Left renal cortex interstitium (tissue), 4 donors: ENCODE results near the gene AGBL5. TPM values are rescaled to one million over a fixed set of nuclear protein-coding genes. Genes with fewer than 3 reads are reported as not detected.
"Not testable (repeated sequence)": the region's sequence is repeated elsewhere in the genome, so short reads cannot be mapped to it uniquely, and the experiment has no call there.

Source experiments
- DNase-seq, 4 donors: peaks; one replicate each; pipeline ENCODE4 v3.0.0-alpha.2; 2013; ENCODE audit warnings: low read depth in 4 of 4, low spot score in 2 of 4, missing footprints in 1 of 4
- polyA plus RNA-seq, 4 donors: library from polyadenylated mRNA; unstranded; fragments of 120-200 nt; gene quantifications; one replicate each; pipeline ENCODE4 v1.2.1, GENCODE V29; 2013; ENCODE audit not compliant: insufficient read length in 4 of 4

AGBL5 gene
- polyA plus RNA-seq, 4 donors, result 58.7 to 71.0 (median 65.6) TPM

DNA sequence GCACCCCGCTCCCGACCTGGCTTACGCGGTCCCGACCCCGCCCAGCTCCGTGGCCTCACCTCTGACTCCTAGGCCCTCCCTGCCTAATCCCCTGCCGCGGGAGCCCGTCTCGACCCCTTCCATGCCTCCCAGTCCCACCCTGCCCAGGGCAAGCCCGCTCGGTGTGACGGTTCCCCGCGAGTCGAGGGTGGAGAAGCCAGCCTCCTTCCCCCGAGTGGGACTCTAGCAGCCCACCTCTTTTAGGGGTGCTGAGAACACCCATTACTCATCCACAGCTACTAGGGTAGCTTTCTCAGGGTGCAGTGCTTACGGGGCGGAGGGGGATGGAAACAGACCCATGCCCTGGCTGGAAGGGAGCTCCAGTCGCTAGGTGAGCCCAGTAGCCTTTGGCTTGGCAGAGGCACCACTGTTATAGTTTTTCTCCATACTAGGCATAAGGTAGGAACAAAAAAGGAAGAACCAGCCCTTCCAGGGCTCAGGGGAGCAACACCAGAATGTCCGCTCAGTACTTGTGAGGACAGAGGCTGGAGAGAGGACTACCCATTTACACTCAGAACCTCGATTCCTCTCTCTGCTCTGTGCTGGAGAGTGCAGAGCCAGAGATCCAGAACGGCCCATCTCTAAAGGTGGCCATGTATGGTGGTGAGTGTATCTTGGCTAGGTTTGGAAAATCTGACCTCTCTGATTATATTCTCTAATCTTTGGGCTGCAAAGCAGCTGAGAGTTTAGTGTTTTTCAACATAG is 606 bp downstream of the AGBL5 start:
- no peak for DNase-seq

DNA sequence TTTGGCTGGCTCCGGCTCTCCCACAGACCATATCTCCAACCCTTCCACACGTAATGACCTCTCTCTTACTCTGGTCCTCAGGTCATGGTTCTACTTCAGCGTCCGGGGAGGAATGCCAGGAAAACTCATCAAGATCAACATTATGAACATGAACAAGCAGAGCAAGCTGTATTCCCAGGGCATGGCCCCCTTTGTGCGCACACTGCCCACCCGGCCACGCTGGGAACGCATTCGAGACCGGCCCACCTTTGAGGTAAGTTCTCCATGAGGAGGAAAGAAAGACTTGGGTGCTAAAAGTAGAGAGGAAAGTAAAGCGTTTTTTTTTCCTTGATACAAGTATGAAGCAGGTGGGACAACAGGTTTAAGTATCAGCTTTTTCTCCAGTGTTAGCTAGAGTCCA is 1.9 kb downstream of the AGBL5 start:
- no peak for DNase-seq

DNA sequence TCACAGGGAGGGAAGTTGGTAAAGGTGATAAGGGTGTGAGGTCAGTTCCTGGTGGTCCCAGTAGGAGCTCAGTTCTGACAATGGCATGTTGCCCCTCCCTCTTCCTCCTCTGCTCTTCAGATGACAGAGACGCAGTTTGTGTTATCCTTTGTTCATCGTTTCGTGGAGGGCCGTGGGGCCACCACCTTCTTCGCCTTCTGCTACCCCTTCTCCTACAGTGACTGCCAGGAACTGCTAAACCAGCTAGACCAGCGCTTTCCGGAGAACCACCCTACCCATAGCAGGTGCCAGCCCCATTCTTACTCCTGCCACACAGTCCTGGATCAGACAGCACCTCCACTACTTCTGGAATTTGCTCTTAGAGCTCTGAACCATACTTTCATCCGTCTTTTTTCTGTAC is 2.3 kb downstream of the AGBL5 start:
- no peak for DNase-seq

DNA sequence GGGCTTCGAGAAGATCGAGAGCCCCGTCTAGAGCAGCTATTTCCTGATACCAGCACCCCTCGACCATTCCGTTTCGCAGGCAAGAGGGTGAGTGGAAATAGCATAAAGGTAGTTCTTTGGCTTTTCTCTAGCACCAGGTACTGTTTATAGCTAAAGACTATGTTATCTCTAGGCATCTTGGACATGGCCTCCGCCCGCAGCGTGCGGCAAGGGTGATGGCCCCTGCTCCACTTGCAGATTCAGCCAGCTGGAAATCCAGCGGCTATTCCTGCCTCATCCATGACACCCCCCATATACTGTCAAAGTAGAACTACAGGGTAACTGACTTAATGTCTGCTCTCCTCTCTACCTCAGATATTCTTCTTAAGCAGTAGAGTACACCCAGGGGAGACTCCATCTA is 3.3 kb downstream of the AGBL5 start:
- no peak for DNase-seq

DNA sequence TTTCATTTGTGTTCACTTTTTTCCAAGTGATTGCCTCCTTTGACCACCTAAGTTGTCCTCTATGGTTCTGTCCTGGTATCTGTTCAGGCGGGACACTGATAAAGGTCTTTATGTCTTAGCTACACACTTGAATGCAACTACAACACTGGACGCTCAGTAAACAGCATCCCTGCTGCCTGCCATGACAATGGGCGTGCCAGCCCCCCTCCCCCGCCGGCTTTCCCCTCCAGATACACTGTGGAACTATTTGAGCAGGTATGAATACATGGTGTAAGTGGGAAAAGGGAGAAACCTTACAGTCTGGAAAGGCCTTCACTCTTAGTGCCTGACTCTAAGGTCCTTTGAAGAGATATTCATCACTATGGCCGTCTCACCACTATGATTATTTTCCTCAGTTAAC is 5.7 kb downstream of the AGBL5 start:
- DNase-seq, result no peak

DNA sequence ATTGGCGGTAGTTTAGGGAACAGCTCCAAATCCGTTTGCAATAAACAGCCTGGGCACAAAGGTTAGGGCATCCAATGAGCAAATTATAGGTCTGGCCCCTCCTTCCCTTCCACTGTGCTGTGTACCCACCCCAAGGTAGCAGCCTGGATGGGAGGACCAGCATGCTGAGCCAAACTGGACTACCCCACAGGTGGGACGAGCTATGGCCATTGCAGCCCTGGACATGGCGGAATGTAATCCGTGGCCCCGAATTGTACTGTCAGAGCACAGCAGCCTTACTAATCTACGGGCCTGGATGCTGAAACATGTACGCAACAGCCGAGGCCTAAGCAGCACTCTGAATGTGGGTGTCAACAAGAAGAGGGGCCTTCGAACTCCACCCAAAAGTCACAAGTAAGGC is 6.7 kb downstream of the AGBL5 start:
- no peak for DNase-seq

DNA sequence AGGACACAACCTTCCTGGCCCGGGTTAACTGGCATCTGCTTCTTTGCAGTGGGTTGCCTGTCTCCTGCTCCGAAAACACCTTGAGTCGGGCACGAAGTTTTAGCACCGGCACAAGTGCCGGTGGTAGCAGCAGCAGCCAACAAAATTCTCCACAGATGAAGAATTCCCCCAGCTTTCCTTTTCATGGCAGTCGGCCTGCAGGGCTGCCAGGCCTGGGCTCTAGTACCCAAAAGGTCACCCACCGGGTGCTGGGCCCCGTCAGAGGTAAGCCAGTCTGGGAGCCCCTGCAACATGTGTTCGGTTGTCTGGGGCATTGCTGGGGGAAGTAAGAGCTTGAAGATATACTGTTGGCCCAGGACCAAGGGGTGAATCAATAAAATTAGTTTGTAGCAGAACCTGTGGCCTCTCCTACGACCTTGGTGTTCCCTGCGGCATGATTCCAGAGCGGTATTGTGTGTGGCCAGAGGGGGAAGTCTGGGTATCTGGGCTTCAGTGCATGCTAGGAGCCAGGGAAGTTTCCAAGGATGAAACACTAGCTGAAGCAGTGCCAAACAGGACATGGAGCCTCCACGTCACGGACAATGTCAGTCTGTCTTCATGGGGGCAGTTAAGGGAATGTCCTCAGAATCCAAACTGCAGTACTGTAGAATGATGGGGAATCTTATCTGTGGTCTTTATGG is 7.8 kb downstream of the AGBL5 start:
- DNase-seq, result no peak

DNA sequence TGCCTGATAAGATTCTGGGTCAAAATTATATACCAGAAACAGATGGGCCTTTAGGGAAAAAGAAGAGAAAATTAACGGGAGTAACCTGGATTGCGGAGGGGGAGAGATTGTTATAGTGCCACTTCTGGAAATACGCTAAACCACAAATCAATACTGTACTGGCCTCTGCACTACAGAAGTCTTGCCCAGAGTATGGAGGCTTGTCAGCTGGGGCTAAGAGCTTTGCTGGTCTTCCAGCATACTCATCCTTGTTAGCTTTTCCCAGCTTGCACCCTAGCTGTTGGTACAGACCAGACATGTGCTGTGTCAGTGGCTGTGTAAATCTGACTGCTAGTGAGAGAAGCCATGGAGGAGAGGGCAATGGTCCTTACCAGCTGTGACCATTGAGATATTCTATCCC is 8.9 kb downstream of the AGBL5 start:
- no peak for DNase-seq

DNA sequence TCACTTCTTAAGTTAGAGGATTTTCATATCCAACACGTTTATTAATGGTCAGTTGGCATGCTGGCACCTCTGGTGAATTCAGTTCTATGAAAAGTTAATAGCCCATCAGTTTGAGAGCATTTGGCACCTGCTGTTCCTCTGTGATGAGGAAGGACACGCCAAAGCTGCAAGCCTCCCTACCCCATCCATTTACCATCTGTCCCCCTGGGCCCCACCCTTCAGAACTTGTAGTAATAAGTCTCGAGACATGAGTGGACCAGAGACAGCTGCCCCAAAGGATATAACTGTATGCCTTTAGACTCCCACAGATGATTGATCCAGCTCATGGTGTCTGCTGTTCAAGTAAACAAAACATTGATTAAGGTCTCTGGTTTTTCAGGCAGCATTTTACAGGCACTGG is 13.7 kb downstream of the AGBL5 start:
- DNase-seq, result no peak

DNA sequence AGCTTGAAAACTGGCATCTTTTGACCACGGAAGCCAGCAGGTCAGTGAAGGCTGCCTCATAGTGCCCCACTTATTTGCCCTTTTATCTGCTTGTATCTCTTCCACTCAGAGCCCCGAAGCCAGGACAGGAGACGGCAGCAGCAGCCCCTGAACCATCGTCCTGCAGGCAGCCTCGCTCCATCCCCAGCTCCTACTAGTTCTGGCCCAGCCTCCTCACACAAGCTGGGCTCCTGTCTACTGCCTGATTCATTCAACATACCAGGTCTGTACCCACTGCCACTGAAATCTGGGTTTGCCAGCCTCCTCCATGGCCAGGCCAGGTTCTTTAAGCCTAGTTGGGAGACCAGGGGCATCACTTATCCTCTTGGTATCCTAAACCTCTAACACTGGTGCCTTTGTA is 15.9 kb downstream of the AGBL5 start:
- no peak for DNase-seq

DNA sequence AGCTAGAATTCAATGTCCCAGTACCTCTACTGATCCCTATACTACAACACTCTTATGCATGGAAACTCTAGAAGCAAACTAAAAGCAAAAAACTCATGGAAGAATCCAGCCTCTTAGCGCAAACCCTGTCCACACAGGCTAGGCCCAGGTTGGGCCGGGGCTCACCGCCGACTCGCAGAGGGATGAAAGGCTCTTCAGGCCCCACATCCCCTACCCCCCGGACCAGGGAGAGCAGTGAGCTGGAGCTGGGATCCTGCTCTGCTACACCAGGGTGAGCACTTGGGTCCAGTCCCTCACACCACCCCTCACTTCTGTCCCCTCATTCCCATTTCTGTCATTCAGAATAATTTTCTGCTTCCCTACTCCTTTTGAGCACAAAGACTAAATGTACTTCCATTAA is 18.0 kb downstream of the AGBL5 start:
- DNase-seq, result no peak

DNA sequence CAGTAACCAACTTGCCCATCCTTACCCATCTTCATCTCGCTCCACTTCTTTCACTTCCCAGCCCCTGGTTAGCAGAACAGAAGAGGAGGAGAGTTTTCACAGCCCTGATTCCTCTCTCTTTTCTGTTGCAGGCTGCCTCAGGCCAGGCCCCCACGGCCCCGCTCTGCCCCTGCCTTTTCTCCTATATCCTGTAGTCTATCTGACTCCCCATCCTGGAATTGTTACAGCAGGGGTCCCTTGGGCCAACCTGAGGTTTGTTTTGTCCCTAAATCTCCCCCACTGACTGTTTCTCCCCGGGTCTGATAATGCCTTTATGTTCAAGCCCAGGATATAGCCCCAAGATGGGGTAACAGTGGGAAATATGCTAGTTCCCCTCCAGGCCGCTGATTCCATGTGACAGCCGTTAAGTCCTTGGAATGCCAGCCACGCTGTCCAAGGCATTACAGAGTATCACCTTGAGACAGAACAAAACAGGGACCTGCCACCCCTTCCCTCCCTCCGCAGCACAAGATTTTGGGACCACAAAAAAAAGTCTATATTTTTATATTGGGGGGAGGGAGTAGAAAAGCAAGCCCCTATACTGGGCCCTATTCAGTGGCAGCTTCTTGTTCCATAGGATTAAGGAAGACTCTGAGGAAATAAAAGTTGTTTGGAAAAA is 18.6 kb downstream of the AGBL5 start:
- no peak for DNase-seq

DNA sequence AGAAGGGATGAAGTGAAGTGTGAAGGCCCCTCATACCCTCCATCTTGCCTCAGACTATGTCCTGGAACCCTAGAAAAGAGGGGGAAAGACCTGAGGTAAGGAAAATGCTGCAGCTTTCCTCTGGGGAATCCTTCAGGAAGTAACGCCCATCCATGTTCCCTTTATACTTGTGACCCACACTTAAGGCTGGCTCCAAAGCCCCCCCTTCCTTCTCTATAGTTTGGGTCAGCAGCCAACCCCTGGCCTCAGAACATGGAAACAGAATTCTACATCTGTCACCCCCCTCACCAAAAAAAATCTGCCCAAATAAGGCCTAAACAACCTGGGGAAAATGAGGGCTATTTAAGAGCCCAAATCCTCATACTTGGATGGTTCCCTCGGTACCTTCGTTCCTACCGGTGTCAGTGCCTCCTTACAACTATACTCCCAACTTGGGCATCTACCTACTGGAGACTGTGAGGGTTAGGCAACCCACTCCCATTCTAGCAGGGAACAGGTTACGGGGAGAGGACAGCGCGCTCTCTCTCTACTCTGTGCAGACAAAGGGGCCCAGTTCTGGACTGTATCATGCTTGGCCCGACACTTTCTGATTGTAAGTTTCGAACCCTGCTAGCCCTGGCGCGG is 19.3 kb downstream of the AGBL5 start:
- DNase-seq, result no peak

DNA sequence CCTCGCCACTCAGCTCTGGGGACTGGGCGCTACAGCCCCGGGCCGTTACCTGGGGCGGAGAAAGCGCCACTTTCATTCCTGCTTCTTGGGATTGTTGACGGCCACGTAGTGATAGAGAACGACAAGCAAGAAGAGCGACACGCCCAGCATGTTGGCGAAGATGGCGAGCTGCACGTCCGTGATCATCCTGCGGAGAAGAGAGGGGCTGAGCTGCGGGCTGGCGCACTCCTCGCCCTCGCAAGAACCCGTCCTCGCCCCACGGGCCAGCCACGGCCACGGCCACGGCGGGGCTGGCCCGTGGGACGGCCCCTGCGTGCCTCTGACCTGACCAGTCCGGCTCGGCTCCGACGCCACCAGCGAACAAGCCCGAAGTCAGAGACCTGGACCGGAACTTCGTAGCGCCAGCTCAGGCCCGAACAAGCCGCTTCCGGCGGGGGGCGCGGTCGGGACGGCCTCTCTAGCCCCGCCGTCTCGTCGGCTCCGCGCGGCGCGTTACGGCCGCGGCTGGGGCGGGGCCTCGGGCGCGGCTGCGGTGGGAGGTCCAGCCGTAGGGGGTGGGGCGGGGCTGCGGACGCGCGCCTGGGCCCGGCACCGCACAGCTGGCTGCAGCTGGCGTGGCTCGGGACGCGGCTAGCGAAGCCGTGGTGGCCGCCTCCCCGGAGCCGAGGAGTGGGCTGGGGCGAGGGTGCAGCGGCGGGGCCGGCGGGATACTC is 20.0 kb downstream of the AGBL5 start, which contains the start of gene OST4:
TSS of gene OST4 (minus strand) at position 378 of the 713 bp plus-strand sequence.
- DNase-seq, result peak in 2 of 4 donors; percentile 31 to 91

DNA sequence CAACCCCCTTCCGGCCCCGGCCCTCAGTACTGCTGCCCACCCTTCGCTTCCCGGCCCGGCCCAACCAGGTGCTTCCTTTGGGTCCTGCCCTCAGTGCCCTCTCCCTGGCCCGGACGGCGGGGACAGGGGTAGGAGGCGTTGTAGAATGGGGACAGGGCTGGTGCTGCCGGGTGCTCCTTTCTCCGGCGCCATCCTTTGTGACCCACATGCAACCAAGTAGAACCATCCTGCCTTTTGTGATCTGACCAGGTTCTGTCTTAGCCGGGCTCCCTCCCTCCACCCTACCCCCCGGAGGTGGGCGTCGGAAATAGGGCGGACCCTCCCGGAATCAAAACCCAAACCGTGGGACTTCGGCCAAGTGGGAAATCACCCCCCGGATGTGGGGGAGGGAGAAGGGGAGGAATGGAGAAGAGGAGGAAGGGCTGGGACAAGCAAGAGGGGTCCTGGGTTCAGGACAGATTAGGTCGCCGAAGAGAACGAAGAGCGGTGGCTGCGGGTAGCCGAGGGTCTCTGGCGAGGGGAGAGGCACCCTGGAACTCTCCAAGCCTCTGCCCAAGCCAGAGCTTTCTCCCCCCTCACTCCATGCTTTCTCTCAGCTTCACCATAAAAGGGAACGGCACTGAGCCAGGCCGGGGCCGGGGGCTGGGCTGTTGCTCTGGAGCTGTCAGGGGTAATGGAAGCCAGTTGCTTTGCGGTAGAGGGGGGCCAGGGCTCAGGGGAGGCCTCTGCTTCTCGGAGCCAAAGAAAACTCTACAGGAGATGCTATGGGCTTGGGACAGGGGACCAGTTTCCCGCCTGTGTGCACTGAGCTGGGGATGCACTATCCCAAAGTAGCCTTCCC is 20.7 kb downstream of the AGBL5 start:
- DNase-seq, result peak in 1 of 4 donors; percentile 86

DNA sequence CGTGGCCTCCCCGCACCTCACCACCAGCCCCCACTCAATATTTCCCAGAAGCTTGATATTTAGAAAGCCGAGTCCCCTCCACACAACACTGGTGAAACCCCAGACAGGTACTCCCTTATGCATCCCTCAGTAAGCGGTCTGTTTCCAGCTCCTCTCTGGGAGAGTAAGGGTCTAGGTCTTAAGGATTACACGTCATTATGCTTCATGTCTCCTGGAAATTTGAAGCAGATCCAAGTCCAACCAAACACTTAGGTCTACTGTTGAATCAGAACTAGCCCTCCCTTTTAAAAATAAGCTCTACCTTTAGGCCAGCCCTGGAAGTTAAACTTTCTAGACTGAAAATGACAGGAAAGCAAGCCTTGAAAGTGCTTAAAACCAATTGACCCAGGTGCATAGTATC is 21.5 kb downstream of the AGBL5 start:
- no peak for DNase-seq

DNA sequence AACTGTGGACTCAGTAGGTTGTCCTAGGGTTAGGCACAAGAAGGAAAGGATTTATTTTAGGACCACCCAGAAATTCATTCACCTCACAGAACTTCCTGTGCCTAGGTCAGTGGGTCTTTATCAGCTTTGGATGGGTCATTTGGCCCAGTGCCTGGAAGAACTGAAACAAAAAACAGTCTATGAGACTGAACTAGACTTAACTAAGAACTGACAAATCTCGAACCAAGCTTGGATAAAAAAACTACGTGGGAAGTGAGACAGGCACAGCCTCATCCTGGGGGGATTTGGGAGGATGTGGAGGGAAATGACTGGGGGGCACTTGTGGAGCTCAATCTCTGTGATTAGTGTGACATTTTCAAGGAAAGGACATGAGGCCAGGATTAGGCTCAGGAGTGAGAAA is 22.3 kb downstream of the AGBL5 start:
- DNase-seq, result no peak

DNA sequence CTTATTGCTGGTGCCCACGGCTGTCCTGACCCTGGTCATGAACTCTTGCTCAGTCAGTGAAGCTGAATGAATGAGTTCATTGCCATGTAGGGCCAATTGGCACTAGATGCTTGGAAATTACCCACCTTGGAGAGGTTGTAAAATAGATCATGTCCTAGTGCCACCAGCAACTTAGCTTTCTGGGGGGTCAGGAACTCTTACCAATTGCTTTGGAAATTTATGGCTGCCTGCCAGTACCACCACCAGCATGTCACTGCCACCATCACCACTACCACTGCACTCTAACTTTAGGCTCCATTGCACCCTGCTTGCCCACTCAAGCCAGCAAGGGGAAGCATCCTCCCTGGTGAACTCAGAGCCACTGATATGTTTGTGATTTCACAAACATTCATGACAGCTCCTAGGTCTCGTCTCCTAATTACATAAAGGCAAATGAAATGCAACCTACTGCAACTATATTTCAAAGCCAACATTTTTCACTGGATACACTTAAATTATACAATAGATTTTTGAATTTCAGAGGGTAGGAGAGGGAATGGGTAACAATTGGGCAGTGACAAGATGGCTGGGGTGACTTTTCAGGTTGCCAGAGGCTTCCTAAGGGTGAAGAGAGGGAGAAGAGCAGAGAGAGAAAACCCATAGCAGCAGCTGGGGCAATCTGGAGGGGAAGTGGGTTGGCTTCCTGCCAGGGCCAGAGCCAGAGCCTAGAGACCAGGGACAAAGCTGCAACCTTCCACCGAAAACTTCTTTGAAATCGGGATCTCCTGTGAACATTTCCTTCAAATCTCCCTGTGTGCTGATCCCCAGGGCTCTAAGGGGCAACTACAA is 23.5 kb downstream of the AGBL5 start:
- no peak for DNase-seq

DNA sequence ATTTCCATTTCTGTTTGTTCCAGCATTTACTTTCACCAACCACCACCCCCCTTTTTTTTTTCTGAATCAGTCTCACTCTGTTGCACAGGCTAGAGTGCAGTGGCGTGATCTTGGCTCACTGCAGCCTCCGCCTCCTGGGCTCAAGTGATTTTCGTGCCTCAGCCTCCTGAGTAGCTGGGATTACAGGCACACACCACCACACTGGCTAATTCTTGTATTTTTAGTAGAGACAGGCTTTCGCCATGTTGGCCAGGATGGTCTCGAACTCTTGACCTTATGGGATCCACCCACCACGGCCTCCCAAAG is 24.1 kb downstream of the AGBL5 start:
- DNase-seq, result not testable (repeated sequence)
